ENCODE results near the gene RAP1B.

RAP1B gene

GRCh38 chr12:68612202-68612601 is 1.5 kb downstream of the RAP1B start:
- DNase-seq: no peak

DNA sequence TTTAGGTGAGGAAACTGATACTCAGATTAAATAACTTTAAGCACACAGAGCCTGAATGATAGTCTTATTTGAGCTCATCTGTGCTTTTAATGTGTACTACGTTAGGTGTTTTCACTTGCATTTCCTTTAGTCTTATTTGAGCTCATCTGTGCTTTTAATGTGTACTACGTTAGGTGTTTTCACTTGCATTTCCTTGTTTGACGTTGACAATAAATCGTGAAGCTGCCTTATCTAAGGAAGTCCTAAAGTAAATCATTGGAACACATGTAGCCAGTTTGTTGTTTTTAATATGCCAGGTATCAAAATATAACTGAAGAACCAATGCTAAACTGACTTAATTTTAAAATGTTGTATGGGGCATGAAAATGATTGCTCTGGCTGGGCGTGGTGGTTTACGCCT is 2.0 kb downstream of the RAP1B start:
- DNase-seq: no peak

- no peak for DNase-seq
Observed at GRCh38 chr12:68613209-68613904, 2.7 kb downstream of the RAP1B start.

GRCh38 chr12:68614105-68614679 is 3.5 kb downstream of the RAP1B start:
- no peak for DNase-seq

DNA sequence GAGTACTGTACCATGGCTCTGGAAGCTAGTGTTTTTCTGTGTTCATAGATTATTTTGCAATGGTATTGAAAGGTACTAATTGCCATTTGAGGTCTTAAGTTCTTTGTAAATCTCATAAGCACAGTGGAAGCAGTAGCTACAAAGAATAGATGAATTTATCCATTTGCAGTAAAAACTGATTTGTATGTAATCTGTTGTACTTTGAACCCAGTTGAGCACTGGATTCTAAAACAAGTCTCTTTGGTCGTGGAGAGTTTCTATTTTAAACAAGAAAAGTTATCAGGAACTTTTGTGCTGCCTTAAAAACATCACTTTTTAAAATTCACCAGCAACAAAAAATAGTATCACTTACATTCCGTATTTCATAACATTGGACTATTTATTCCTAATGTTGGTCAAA is 4.1 kb downstream of the RAP1B start:
- no peak for DNase-seq

DNA sequence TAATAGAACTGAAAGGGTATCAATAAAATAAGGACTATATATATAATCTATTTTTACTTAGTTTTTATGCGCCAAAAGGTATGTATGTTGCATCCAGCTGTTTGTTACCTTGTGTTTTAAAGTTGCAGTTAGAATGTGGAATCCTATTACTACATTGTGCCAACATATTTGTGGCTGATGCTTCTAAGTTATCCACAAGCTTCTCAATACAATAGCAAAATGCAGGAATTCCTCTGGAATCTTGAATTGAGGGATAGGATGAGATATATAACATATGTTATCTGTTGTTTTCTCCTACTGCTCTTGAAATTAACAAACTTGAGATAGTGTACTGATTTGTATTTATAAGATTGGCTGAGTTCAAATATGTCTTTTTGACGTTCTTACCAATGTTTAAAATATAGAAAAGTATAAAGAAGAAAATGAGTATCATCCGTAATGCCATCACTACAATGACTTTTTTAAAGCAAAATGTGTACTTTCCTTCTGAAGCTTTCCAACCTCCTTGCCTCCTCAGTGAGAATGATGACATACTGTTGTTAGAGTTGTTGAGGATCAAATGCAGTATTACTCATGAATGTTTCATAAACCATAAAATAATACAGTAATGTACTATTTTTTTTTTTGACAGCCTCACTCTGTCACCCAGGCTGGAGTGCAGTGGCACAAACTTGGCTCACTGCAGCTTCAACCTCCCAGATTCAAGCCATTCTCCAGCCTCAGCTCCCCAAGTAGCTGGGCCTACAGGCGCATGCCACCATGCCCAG is 6.6 kb downstream of the RAP1B start:
- no peak for DNase-seq

- DNase-seq: no peak
Observed at GRCh38 chr12:68619541-68619940, 8.8 kb downstream of the RAP1B start.

DNA sequence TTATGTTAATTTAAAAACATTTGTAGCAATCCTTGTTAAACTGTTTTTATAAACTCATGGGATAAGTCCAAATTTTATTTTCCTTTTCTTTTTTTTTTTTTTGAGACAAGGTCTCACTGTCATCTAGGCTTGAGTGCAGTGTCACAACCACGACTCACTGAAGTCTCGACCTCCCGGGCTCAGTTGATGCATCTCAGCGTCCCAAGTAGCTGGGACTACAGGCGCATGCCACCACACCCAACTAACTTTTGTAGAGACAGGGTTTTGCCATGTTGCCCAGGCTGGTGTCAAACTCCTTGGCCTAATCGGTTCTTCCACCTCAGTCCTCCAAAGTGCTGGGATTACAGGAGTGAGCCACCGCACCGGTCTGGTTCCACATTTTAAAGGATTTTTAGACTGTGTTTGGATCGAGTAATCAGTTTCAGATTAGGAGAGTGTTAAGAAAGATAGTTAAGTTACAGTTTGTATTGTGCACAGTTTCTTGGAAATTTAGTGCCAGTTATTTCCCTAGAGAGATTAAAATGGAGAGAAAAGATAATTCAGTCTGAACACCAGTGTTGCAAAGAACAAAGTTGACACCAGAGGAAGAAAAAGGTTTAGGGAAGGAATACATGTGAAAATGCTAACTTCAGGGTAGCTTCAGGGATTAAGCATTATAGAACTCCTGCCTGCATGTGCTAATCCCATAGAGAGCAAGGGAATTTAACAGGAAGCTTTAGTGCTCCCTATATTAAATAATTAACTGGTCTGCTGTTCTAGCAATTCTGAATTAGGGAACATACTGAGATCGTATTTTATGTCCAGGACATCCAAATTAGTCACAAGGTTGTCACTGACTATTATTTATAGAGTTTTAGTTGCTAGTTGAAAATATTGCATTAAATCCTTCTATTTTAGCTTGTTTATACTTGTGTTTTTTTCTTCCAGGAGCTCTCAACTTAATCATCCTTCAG is 10.1 kb downstream of the RAP1B start:
- no peak for DNase-seq

DNA sequence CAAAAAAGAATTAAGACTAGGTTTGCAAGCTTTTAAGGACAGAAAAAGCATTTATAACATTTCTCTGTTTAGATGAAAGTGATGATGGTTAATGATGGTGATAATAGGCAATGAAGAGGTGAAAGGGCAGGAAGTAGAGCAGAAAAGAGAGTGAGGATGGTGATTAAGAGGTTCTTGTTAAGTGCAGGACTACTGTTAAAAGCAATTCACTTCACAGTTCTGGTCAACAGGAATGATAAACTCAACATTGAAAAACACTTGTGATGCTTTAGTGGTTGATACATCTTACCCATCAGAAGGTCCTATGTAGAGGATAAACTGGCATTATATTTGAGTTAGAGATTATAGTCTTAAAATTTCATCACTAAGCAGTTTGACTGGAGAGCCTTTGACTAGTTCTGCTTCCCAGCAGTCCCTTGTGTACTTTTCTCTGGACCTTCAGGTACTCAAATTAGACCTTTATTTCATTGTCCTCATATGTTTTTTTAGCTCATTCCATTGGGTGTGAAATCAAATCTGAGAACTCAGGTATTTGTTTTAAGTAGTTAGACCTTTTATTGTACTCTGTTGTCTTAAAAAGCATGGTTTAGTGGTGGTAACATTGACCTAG is 10.9 kb downstream of the RAP1B start:
- DNase-seq: no peak

DNA sequence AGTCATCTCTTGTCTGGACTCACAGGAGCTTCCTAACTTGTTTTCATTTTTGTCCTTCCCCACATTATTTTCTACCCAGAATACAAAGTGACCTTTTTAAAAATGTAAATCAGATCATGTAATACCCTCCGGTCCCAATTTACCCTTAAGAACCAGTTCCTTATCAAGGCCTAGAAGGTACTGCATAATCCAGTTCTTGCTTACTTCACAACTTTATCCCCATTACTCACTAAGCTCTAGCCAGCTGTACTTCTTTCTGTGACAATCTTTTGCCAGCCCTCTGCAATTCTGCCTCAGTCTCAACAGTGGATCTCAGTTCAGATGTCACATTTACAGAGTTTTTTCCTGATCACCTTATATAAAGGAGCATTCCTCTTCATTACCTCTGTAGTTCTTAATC is 11.6 kb downstream of the RAP1B start:
- no peak for DNase-seq

GRCh38 chr12:68623059-68623458 is 12.4 kb downstream of the RAP1B start:
- DNase-seq: no peak

GRCh38 chr12:68623984-68624383 is 13.3 kb downstream of the RAP1B start:
- DNase-seq: no peak

DNA sequence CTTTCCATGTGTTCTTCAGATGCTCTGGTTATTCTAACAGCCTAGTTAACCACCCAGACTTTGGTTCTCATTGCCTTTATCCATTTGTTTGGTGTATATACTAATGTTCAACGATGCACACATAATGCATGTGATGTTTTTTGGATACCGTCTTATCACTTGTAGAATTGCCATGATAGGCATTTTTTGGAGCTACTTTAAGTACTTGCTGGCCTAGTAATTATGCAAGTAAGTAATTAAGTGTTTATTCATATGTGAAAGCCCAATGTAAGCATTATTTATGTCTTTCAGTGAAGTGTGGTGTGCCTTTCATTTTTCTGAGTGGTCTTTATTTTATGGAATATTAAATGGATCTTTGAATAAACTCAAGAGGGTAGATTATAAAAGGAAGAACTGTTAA is 14.2 kb downstream of the RAP1B start:
- DNase-seq: no peak

- DNase-seq: no peak
Observed at GRCh38 chr12:68627673-68628319, 17.1 kb downstream of the RAP1B start.

DNA sequence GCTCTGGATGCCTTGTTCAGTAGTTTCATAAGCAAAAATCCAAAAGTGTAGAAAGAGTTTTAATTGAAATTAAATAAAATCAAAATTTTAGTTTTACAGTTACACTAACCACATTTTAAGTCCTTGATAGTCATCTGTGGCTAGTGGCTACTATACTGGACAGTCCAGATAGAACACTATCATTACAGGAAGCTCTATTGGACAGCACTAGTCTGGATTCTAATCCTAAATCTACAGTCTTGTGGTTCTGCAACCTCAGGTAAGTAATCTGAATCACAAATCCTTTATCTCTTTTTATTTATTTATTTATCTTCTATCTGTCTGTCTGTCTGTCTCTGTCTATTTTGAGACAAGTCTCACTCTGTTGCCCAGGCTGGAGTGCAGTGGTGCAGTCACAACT is 18.0 kb downstream of the RAP1B start:
- DNase-seq: no peak

GRCh38 chr12:68630050-68630449 is 19.4 kb downstream of the RAP1B start:
- DNase-seq: peak; percentile 46

DNA sequence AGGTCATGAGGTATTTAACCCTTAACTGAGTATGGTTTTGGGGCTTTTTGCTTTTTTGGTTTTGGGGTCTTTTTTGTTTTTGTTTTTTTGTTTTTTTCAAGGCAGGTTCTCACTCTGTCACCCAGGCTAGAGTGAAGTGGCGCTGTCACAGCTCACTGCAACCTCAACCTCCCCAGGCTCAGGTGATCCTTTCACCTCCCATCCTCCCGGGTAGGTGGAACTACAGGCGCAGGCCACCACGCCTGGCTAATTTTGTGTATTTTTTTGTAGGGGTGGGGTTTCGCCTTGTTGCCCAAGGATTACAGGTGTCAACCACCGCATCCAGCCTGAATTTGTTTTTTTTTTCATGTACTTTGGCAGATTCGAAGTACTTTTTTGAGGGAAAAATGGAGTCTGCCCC is 19.9 kb downstream of the RAP1B start:
- no peak for DNase-seq

DNA sequence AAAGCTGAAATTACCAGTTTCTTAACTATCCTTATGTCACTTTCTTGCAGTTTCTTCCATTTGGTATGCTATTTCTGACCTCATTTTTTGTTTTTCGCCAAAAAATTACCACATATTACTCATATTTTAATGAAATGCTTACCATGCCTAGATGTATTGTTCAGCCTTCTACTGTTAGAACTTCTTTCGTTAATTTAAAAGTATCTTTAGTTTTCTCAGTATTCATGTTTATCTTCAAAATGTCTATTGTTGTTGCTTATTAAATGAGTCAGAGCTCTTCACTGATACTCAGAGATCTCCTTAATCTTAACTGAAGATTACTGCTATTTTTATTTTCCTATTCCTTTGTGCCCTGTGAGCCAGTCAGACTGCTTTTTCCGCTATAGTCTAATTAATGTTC is 20.5 kb downstream of the RAP1B start:
- DNase-seq: no peak

DNA sequence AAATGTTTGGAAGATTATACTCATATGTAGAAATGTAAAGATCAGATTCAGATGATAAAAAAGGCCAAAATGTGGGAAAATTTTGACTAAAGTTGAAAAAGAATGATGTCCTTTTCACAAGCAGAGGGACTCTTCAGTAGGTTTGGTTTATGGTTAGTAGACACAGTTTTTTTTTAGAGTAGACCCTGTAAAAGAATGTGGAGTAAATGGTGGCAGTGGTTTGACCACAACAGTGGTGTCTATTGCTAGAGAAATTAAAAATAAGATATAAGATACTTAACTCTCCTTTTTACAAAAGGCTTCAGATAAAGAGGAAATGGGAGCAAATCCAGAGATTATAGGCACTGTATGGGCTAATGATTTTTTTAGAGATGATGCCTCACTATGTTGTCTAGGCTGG is 21.8 kb downstream of the RAP1B start:
- DNase-seq: no peak

DNA sequence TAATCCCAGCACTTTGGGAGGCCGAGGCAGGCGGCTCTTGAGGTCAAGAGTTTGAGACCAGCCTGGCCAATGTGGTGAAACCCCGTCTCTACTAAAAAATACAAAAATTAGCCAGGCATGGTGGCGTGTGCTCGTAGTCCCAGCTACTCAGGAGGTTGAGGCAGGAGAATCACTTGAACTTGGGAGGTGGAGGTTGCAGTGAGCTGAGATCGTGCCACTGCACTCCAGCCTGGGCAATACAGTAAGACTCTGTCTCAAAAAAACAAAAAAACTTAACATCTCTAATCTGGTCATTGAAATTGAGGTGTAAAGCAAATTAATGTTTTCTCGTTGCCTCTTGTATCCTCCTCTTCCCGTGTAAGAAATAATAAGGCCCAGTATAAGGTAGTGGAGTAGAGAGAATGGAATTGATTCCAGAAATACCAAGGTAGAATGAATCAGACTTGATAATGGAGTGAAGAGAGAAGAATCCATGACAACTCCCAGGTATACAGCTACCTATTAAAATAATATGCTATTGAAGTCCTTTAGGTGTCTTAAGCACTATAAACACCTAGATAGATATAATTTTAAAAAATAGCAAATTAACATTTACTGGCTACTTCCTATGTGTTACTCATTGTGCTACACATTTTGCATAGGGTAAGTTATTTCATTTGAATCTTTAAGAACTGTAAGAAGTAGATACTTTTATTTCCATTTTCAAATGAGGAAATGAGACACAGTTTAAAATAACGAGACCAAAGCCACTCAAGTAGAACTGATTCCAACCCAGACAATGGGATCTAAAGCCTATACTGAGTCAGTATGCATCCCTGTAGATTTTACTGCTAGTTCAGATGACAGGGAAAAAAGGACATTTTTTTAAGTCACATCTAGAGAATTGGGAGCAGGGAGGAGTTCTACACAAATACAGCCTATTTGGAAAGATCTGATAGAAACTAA is 23.2 kb downstream of the RAP1B start:
- no peak for DNase-seq

GRCh38 chr12:68636268-68636667 is 25.6 kb downstream of the RAP1B start:
- DNase-seq: no peak

Measured in RPMI8226 (cell line).